ENCODE results near the gene NLGN4X.

The NLGN4X gene

GRCh38 chrX:6228720-6229119 lies at the start of gene NLGN4X:
NLGN4X (minus strand) TSS chrX:6228867; CDS start chrX:6151466, 77,401 bp downstream.
- no peak for DNase-seq

- no peak for DNase-seq
Observed at GRCh38 chrX:6266041-6266440, 37.4 kb upstream of the NLGN4X start.

GRCh38 chrX:6262959-6263358 lies 34.3 kb upstream of the NLGN4X start:
- no peak for DNase-seq

GRCh38 chrX:6257025-6257424 lies 28.4 kb upstream of the NLGN4X start:
- DNase-seq: no peak

GRCh38 chrX:6244666-6245065 lies 16.0 kb upstream of the NLGN4X start:
- no peak for DNase-seq

GRCh38 chrX:6238576-6238975 lies 9.9 kb upstream of the NLGN4X start:
- DNase-seq: no peak

GRCh38 chrX:6227935-6228334 lies 732 bp downstream of the NLGN4X start:
- DNase-seq: no peak

GRCh38 chrX:6227453-6227835 lies 1.2 kb downstream of the NLGN4X start:
- no peak for DNase-seq

GRCh38 chrX:6226596-6227452 lies 1.8 kb downstream of the NLGN4X start:
- no peak for DNase-seq

- DNase-seq: peak; percentile 0
Observed at GRCh38 chrX:6225911-6226595, 2.6 kb downstream of the NLGN4X start.

- no peak for DNase-seq
Observed at GRCh38 chrX:6225288-6225910, 3.3 kb downstream of the NLGN4X start.

GRCh38 chrX:6223516-6223915 lies 5.2 kb downstream of the NLGN4X start:
- DNase-seq: no peak

GRCh38 chrX:6210230-6210629 lies 18.4 kb downstream of the NLGN4X start:
- DNase-seq: no peak

- DNase-seq: no peak
Observed at GRCh38 chrX:6203462-6204215, 25.0 kb downstream of the NLGN4X start.

GRCh38 chrX:6199486-6199885 lies 29.2 kb downstream of the NLGN4X start:
- DNase-seq: no peak

GRCh38 chrX:6187256-6187655 lies 41.4 kb downstream of the NLGN4X start:
- DNase-seq: no peak

GRCh38 chrX:6184900-6185515 lies 43.7 kb downstream of the NLGN4X start:
- no peak for DNase-seq

- no peak for DNase-seq
Observed at GRCh38 chrX:6175914-6176313, 52.8 kb downstream of the NLGN4X start.

- DNase-seq: no peak
Observed at GRCh38 chrX:6170424-6170823, 58.2 kb downstream of the NLGN4X start.

- DNase-seq: no peak
Observed at GRCh38 chrX:6169407-6169806, 59.3 kb downstream of the NLGN4X start.

- no peak for DNase-seq
Observed at GRCh38 chrX:6163721-6164120, 64.9 kb downstream of the NLGN4X start.

- DNase-seq: no peak
Observed at GRCh38 chrX:6159468-6159867, 69.2 kb downstream of the NLGN4X start.

- no peak for DNase-seq
Observed at GRCh38 chrX:6151971-6152370, 76.7 kb downstream of the NLGN4X start.
